Endothelial cell of hepatic sinusoid (primary cell): ENCODE measurements around the gene MAGOHB.

Source experiments
- in situ Hi-C: cut with HindIII; loops from 2 replicates; pipeline ENCODE4 v1.10.0; 2017; ENCODE audit warnings: low sequenced_read_pairs

MAGOHB gene

DNA sequence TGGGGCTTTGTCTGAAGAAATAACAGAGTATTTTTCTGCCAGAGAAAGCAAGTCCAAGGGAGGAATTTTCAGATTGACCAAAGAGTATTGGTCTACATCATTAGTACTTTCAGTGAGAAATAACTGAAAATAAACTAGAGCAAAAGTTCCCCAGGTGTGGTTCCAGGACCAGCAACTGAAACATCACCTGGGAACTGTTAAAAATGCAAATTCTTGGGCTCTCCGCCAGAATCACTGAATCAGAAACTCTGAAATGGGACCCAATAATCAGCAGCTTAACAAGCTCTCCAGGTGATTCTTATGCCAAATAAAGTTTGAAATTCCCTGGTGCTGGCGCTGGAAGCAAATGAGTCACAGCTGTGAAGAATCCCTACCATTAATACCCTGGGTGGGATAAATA, 55.6 kb downstream of the MAGOHB start:
- in situ Hi-C loops: no loop called here

GRCh38 chr12:10557329-10557728, 56.1 kb downstream of the MAGOHB start:
- in situ Hi-C loops: no loop called here

GRCh38 chr12:10554756-10555481, 58.5 kb downstream of the MAGOHB start:
- in situ Hi-C loops: no loop called here

- in situ Hi-C loops: no loop called here
Measured at GRCh38 chr12:10554228-10554755, 59.1 kb downstream of the MAGOHB start.
